ENCODE results near the gene RBM33. TPM values are rescaled to one million over a fixed set of nuclear protein-coding genes. Genes with fewer than 3 reads are reported as not detected.
"Not testable (repeated sequence)": the region's sequence is repeated elsewhere in the genome, so short reads cannot be mapped to it uniquely, and the experiment has no call there.

RBM33 gene
- polyA plus RNA-seq, 2 of the 4 experiments (the other 2 are of a cell fraction): 21.7 to 21.9 TPM

GRCh38 chr7:155685070-155685790 is 40.8 kb downstream of the RBM33 start:
- Histone ChIP-seq H3K4me3 (no peak overlapping the region), H3K4me2 (no peak overlapping the region), H3K27ac (no peak overlapping the region), H3K9me3 (no peaks in the 10 kb centered on the region), H3K4me1 (no peaks in the 10 kb centered on the region)
- CTCF ChIA-PET: interaction anchor here (1.7 kb wide), 1 partner anchor 87 kb away, joined by 4 read pairs; no protein-coding TSS in a partner anchor
- ATAC-seq: no peak
- FAIRE-seq: no peak
- TF ChIP-seq CHD2 (IDR thresholded peaks at IDR 0.05; ENCODE audit: low read length, partially characterized antibody): no peak
- TF ChIP-seq MYC (IDR thresholded peaks at IDR 0.05; ENCODE audit: borderline replicate concordance, low read length): no peak
- no peak for TF ChIP-seq MAZ (IDR thresholded peaks at IDR 0.05; ENCODE audit: borderline replicate concordance, low read depth, low read length)
- no peak for TF ChIP-seq FOSB (CRISPR knock-in tag; IDR thresholded peaks at IDR 0.05)
- TF ChIP-seq, protein P1, sequence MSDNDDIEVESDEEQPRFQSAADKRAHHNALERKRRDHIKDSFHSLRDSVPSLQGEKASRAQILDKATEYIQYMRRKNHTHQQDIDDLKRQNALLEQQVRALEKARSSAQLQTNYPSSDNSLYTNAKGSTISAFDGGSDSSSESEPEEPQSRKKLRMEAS (IDR thresholded peaks at IDR 0.05): no peak
- WGBS (ENCODE audit: missing lambda C conversion rate): 95% methylated on average over 12 of the region's 12 CpGs
- POLR2A ChIA-PET: no interaction called here
- no peak for DNase-seq (ENCODE audit: low read depth in 1 of 2, low spot score in 1 of 2)

DNA sequence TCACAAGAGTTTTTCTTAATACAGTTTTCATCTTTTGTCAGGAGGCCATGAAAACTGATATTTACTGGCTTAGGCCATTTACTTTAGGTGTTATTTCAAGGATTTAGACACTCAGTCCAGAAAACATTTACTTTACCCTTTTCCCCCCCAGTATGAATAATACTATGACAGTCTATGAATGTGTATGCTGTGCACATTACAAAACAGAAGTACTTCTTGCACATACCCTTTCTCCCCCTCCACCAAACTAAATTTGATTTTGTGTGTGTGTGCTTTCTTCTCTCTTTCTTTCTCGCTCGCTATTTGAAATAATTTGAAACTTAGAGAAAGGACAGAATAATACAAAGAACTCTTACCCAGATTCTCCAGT is 41.3 kb downstream of the RBM33 start:
- Histone ChIP-seq H3K9me3 (no peaks in the 10 kb centered on the region), H3K4me2 (no peak overlapping the region), H3K27ac (no peak overlapping the region), H3K4me3 (no peak overlapping the region), H3K4me1 (no peaks in the 10 kb centered on the region)
- TF ChIP-seq TP53 (CRISPR knock-in tag; IDR thresholded peaks at IDR 0.05): no peak
- TF ChIP-seq, protein P2, sequence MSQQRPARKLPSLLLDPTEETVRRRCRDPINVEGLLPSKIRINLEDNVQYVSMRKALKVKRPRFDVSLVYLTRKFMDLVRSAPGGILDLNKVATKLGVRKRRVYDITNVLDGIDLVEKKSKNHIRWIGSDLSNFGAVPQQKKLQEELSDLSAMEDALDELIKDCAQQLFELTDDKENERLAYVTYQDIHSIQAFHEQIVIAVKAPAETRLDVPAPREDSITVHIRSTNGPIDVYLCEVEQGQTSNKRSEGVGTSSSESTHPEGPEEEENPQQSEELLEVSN (IDR thresholded peaks at IDR 0.05; ENCODE audit: borderline replicate concordance, low read depth): no peak
- no peak for TF ChIP-seq KDM5A (IDR thresholded peaks at IDR 0.05)
- TF ChIP-seq ZFP36 (IDR thresholded peaks at IDR 0.05; ENCODE audit: borderline replicate concordance, partially characterized antibody): peak; percentile 1
- CTCF ChIA-PET: no interaction called here
- FAIRE-seq (no peak), ATAC-seq (no peak), DNase-seq (ENCODE audit: low read depth in 1 of 2, low spot score in 1 of 2) (no peak)
- POLR2A ChIA-PET: no interaction called here
- WGBS (ENCODE audit: missing lambda C conversion rate): 95% methylated on average over 2 of the region's 2 CpGs

- H3K4me1 ChIP-seq; H3K9me3 ChIP-seq; ATAC-seq; H3K4me3 ChIP-seq; DNase-seq (ENCODE audit: low read depth in 1 of 2, low spot score in 1 of 2); H3K4me2 ChIP-seq; POLR2A ChIA-PET; H3K27ac ChIP-seq; FAIRE-seq; CTCF ChIA-PET: not testable (repeated sequence)
- WGBS (ENCODE audit: missing lambda C conversion rate): 0% methylated on average over 1 of the region's 2 CpGs
Measured at GRCh38 chr7:155686620-155687324, 42.3 kb downstream of the RBM33 start.

DNA sequence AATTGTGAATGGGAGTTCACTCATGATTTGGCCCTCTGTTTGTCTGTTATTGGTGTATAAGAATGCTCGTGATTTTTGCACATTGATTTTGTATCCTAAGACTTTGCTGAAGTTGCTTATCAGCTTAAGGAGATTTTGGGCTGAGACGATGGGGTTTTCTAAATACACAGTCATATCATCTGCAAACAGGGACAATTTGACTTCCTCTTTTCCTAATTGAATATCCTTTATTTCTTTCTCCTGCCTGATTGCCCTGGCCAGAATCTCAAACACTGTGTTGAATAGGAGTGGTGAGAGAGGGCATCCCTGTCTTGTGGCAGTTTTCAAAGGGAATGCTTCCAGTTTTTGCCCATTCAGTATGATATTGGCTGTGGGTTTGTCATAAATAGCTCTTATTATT is 43.8 kb downstream of the RBM33 start:
- POLR2A ChIA-PET; H3K4me2 ChIP-seq; H3K4me1 ChIP-seq; FAIRE-seq; H3K27ac ChIP-seq; H3K9me3 ChIP-seq; CTCF ChIA-PET; DNase-seq (ENCODE audit: low read depth in 1 of 2, low spot score in 1 of 2); H3K4me3 ChIP-seq; ATAC-seq: not testable (repeated sequence)
- 97% methylated on average over 2 of the region's 2 CpGs for WGBS (ENCODE audit: missing lambda C conversion rate)

DNA sequence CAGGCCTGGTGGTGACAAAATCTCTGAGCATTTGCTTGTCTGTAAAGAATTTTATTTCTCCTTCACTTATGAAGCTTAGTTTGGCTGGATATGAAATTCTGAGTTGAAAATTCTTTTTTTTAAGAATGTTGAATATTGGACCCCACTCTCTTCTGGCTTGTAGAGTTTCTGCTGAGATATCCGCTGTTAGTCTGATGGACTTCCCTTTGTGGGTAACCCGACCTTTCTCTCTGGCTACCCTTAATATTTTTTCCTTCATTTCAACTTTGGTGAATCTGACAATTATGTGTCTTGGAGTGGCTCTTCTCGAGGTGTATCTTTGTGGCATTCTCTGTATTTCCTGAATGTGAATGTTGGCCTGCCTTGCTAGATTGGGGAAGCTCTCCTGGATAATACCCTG is 46.2 kb downstream of the RBM33 start:
- H3K4me3 ChIP-seq; H3K4me1 ChIP-seq; DNase-seq (ENCODE audit: low read depth in 1 of 2, low spot score in 1 of 2); POLR2A ChIA-PET; ATAC-seq; FAIRE-seq; H3K27ac ChIP-seq; H3K4me2 ChIP-seq; CTCF ChIA-PET; H3K9me3 ChIP-seq: not testable (repeated sequence)
- 93% methylated on average over 3 of the region's 3 CpGs for WGBS (ENCODE audit: missing lambda C conversion rate)

GRCh38 chr7:155692317-155692716 is 47.9 kb downstream of the RBM33 start:
- 86% methylated on average over 5 of the region's 5 CpGs for WGBS (ENCODE audit: missing lambda C conversion rate)
- no peaks in the 10 kb centered on the region for H3K9me3 ChIP-seq
- POLR2A ChIA-PET: no interaction called here
- no peak for ATAC-seq
- FAIRE-seq: no peak
- no peak for DNase-seq (ENCODE audit: low read depth in 1 of 2, low spot score in 1 of 2)
- CTCF ChIA-PET: interaction anchor here (2.7 kb wide), 1 partner anchor 94 kb away, joined by 10 read pairs; no protein-coding TSS in a partner anchor
- H3K4me2 ChIP-seq: no peak overlapping the region
- no peak overlapping the region for H3K4me3 ChIP-seq
- H3K27ac ChIP-seq: no peak overlapping the region
- 0 out of 3 replicates have a peak, but pooled peaks cover 3% of the 10 kb centered on the region for H3K4me1 ChIP-seq
- TF ChIP-seq HOXB5 (CRISPR knock-in tag; IDR thresholded peaks at IDR 0.05): no peak
- TF ChIP-seq CHD2 (IDR thresholded peaks at IDR 0.05; ENCODE audit: low read length, partially characterized antibody): no peak
- no peak for TF ChIP-seq FOSL2 (IDR thresholded peaks at IDR 0.05)
- no peak for TF ChIP-seq FOSL2 (CRISPR knock-in tag; IDR thresholded peaks at IDR 0.05)
- no peak for TF ChIP-seq BCL3 (IDR thresholded peaks at IDR 0.05)
- no peak for TF ChIP-seq HDAC2 (IDR thresholded peaks at IDR 0.05)
- no peak for TF ChIP-seq MYC (IDR thresholded peaks at IDR 0.05; ENCODE audit: borderline replicate concordance, low read length)
- TF ChIP-seq EHF (CRISPR knock-in tag; IDR thresholded peaks at IDR 0.05): no peak
- no peak for TF ChIP-seq POLR2AphosphoS2 (conservative IDR thresholded peaks at IDR 0.05; ENCODE audit: low read length)
- no peak for TF ChIP-seq HMGXB4 (CRISPR knock-in tag; IDR thresholded peaks at IDR 0.05; ENCODE audit: borderline replicate concordance)
- TF ChIP-seq MAZ (IDR thresholded peaks at IDR 0.05; ENCODE audit: borderline replicate concordance, low read depth, low read length): no peak
- TF ChIP-seq RARB (CRISPR knock-in tag; IDR thresholded peaks at IDR 0.05): no peak

All from A549 (cell line).